Thyroid gland (tissue), 4 donors: ENCODE data around the gene ATRN. TPM values are rescaled to one million over a fixed set of nuclear protein-coding genes. Genes with fewer than 3 reads are reported as not detected.

ENCODE experiments used
- DNase-seq, 2 donors: peaks; one replicate each; pipeline ENCODE4 v3.0.0-alpha.2; 2019
- H3K27ac ChIP-seq, 3 donors: fragments of 200-600 bp; sonication (generic); 1 replicate in 2 of 3; 2 replicates in 1 of 3; pipeline ENCODE4 v1.5.1; 2016 to 2019; ENCODE audit warnings: mild to moderate bottlenecking in 1 of 3, moderate library complexity in 1 of 3
- H3K27me3 ChIP-seq: fragments of 200-600 bp; sonication (generic); one replicate; pipeline ENCODE4 v1.5.1; 2019
- H3K36me3 ChIP-seq, 2 donors: fragments of 200-600 bp; sonication (generic); one replicate each; pipeline ENCODE4 v1.5.1; 2016 to 2019
- H3K4me1 ChIP-seq, 2 donors: fragments of 200-600 bp; sonication (generic); one replicate each; pipeline ENCODE4 v1.5.1; 2017 to 2019
- H3K4me3 ChIP-seq, 3 donors: fragments of 200-600 bp; sonication (generic); replicated peaks in 1 of 3; 1 replicate in 2 of 3; 2 replicates in 1 of 3; pipeline ENCODE4 v1.5.1; 2016; ENCODE audit warnings: mild to moderate bottlenecking in 1 of 3
- H3K9me3 ChIP-seq: fragments of 200-600 bp; sonication (generic); one replicate; pipeline ENCODE4 v1.5.1; 2017
- CTCF ChIP-seq, 6 experiments: fragments of 200-600 bp in 3 of 6; fragments of 450-650 bp in 3 of 6; sonication (generic) in 3 of 6; IDR thresholded peaks; one replicate each; pipeline ENCODE4 v1.5.1; 2016 to 2019; ENCODE audit warnings: antibody characterized with exemption in 6 of 6, mild to moderate bottlenecking in 2 of 6, inconsistent platforms in 1 of 6, moderate library complexity in 1 of 6
- POLR2A ChIP-seq, 2 donors: fragments of 450-650 bp; IDR thresholded peaks; one replicate each; pipeline ENCODE4 v1.6.1; 2017; ENCODE audit warnings: antibody characterized with exemption in 2 of 2, mild to moderate bottlenecking in 2 of 2, moderate library complexity in 1 of 2
- WGBS, 2 donors: methylation state at CpG; one replicate each; pipeline ENCODE4 v1.1.5; 2017; 5-methylcytosine and 5-hydroxymethylcytosine counted together
- intact Hi-C: fragments of 100-400 bp; cut with DNase I; formaldehyde crosslinking; loops from one replicate; pipeline ENCODE4 v1.15.1; 2023
- total RNA-seq, 4 donors: library from RNA; depleted of rRNA; stranded (reverse); fragments of >200 nt; gene quantifications; one replicate each; pipeline ENCODE4 v1.2.3, GENCODE V29; 2016

The ATRN gene
- total RNA-seq, 4 donors from 2014 or later, result 43.0 to 81.8 (median 61.4) TPM

- intact Hi-C loops, result no loop called here
Observed at GRCh38 chr20:3557237-3557785, 86.5 kb downstream of the ATRN start.

GRCh38 chr20:3559231-3559630, 88.4 kb downstream of the ATRN start:
- TF ChIP-seq POLR2A (IDR thresholded peaks at IDR 0.05), result no peak
- TF ChIP-seq CTCF (IDR thresholded peaks at IDR 0.05), result no peak
- no peak overlapping the region for H3K27ac ChIP-seq
- 79 to 91% methylated on average over 1 of the region's 1 CpG for WGBS, 2 donors
- H3K9me3 ChIP-seq, result no peaks in the 10 kb centered on the region
- no peaks in the 10 kb centered on the region for H3K36me3 ChIP-seq
- DNase-seq, result no peak
- peaks cover 0 to 9% of the 10 kb centered on the region in 2 donors for H3K4me1 ChIP-seq
- H3K27me3 ChIP-seq, result no peaks in the 10 kb centered on the region
- no peak overlapping the region for H3K4me3 ChIP-seq
- intact Hi-C loops, result no loop called here

More at GRCh38 chr20:3557237-3557785, 86.5 kb downstream of the ATRN start:
- TF ChIP-seq POLR2A (IDR thresholded peaks at IDR 0.05) (no peak), CTCF (IDR thresholded peaks at IDR 0.05) (no peak)
- Histone ChIP-seq H3K27me3 (no peaks in the 10 kb centered on the region), H3K4me1 (peaks cover 0 to 9% of the 10 kb centered on the region in 2 donors), H3K36me3 (no peaks in the 10 kb centered on the region), H3K27ac (peak overlapping the region in 1 of 3 donors; percentile 14), H3K9me3 (no peaks in the 10 kb centered on the region), H3K4me3 (no peak overlapping the region)
- no peak for DNase-seq
- 60 to 63% methylated on average over 3 of the region's 3 CpGs for WGBS, 2 donors

- H3K27ac ChIP-seq, result no peak overlapping the region
Observed at GRCh38 chr20:3559637-3560036, 88.8 kb downstream of the ATRN start.

DNA sequence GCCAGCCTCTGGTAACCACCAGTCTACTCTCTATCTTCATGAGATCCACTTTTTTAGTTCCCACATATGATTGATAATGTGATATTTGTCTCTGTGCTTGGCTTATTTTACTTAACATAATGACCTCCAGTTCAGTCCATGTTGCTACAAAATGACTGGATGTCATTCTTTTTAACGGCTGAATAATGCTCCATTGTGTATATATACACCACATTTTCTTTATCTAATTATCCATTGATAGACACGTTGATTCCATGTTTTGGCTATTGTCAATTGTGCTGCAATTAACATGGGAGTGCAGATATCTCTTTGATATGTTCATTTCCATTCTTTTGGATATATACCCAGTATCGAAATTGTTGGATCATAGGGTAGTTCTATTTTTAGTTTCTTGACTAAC, 89.3 kb downstream of the ATRN start:
- Histone ChIP-seq H3K4me3 (no peak overlapping the region), H3K4me1 (peaks cover 0 to 9% of the 10 kb centered on the region in 2 donors), H3K27ac (no peak overlapping the region), H3K27me3 (no peaks in the 10 kb centered on the region), H3K9me3 (no peaks in the 10 kb centered on the region), H3K36me3 (no peaks in the 10 kb centered on the region)
- intact Hi-C loops, result loop anchor here (5.0 kb wide), 1 partner anchor 72 kb away; no protein-coding TSS in a partner anchor
- no peak for DNase-seq
- TF ChIP-seq CTCF (IDR thresholded peaks at IDR 0.05) (no peak), POLR2A (IDR thresholded peaks at IDR 0.05) (no peak)
- 94 to 96% methylated on average over 3 of the region's 3 CpGs for WGBS, 2 donors

More at GRCh38 chr20:3559637-3560036, 88.8 kb downstream of the ATRN start:
- Histone ChIP-seq H3K4me3 (no peak overlapping the region), H3K36me3 (no peaks in the 10 kb centered on the region), H3K27me3 (no peaks in the 10 kb centered on the region), H3K4me1 (peaks cover 0 to 9% of the 10 kb centered on the region in 2 donors), H3K9me3 (no peaks in the 10 kb centered on the region)
- TF ChIP-seq CTCF (IDR thresholded peaks at IDR 0.05) (no peak), POLR2A (IDR thresholded peaks at IDR 0.05) (no peak)
- WGBS, 2 donors, result 90 to 97% methylated on average over 1 of the region's 1 CpG
- no peak for DNase-seq
- intact Hi-C loops, result loop anchor here (5.0 kb wide), 1 partner anchor 73 kb away; no protein-coding TSS in a partner anchor

DNA sequence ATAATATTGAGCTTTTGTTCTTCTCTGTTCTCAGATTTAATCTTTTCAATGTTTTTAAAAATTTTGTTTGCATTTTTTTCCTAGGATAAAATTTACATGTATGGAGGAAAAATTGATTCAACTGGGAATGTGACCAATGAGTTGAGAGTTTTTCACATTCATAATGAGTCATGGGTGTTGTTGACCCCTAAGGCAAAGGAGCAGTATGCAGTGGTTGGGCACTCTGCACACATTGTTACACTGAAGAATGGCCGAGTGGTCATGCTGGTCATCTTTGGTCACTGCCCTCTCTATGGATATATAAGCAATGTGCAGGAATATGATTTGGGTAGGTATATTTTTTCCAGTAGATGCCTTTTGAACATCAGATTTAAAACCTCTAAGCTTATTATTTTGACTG, 89.8 kb downstream of the ATRN start:
- Histone ChIP-seq H3K27ac (no peak overlapping the region), H3K27me3 (no peaks in the 10 kb centered on the region), H3K4me3 (no peak overlapping the region), H3K4me1 (peaks cover 0 to 9% of the 10 kb centered on the region in 2 donors), H3K9me3 (no peaks in the 10 kb centered on the region), H3K36me3 (no peaks in the 10 kb centered on the region)
- WGBS, 2 donors, result 98 to 100% methylated on average over 1 of the region's 1 CpG
- no peak for DNase-seq
- intact Hi-C loops, result loop anchor here (5.0 kb wide), 1 partner anchor 72 kb away; no protein-coding TSS in a partner anchor
- TF ChIP-seq CTCF (IDR thresholded peaks at IDR 0.05) (no peak), POLR2A (IDR thresholded peaks at IDR 0.05) (no peak)
